Stimulated activated CD4-positive, alpha-beta T cell treated with anti-CD3 and anti-CD28 coated beads, Interleukin-15, amount 100 ng/mL, for 1 hour (primary cell): ENCODE results near the gene C1QTNF3.
"Not testable (repeated sequence)": the region's sequence is repeated elsewhere in the genome, so short reads cannot be mapped to it uniquely, and the experiment has no call there.

Source experiments
- DNase-seq, 2 donors: peaks; one replicate each; pipeline ENCODE4 v3.0.0-alpha.2; 2020; ENCODE audit warnings: low read depth in 1 of 2, low spot score in 1 of 2

Gene C1QTNF3, protein sequence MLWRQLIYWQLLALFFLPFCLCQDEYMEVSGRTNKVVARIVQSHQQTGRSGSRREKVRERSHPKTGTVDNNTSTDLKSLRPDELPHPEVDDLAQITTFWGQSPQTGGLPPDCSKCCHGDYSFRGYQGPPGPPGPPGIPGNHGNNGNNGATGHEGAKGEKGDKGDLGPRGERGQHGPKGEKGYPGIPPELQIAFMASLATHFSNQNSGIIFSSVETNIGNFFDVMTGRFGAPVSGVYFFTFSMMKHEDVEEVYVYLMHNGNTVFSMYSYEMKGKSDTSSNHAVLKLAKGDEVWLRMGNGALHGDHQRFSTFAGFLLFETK

GRCh38 chr5:34043099-34043876 lies at the start of gene C1QTNF3:
Gene C1QTNF3 (minus strand): TSS chr5:34043213. CDS start chr5:34043125, 88 bp downstream.
- no peak for DNase-seq

GRCh38 chr5:34091039-34091438 lies 48.0 kb upstream of the C1QTNF3 start:
- DNase-seq: not testable (repeated sequence)

GRCh38 chr5:34089802-34090201 lies 46.8 kb upstream of the C1QTNF3 start:
- DNase-seq: not testable (repeated sequence)

DNA sequence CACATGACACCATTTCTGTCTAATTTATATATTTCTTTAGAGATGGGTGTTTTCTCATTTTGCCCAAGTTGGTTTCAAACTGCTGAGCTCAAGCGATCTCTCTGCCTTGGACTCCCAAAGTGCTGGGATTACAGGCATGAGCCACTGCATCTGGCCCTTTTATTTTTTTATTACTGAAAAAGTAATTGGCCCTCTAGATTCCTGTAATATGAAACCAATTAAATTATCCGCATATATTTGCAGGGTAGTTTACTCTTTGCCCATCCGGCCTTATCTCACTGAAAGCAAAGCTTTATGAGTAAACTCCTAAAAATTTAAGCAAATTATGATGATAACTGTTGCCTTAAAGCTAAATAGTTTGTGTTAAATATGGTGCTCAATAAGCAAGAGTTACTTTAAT lies 44.7 kb upstream of the C1QTNF3 start:
- DNase-seq: not testable (repeated sequence)

GRCh38 chr5:34083898-34084297 lies 40.9 kb upstream of the C1QTNF3 start:
- not testable (repeated sequence) for DNase-seq

- not testable (repeated sequence) for DNase-seq
Observed at GRCh38 chr5:34079505-34079904, 36.5 kb upstream of the C1QTNF3 start.

- DNase-seq: not testable (repeated sequence)
Observed at GRCh38 chr5:34077636-34078035, 34.6 kb upstream of the C1QTNF3 start.

- not testable (repeated sequence) for DNase-seq
Observed at GRCh38 chr5:34076719-34077364, 33.8 kb upstream of the C1QTNF3 start.

GRCh38 chr5:34074472-34074871 lies 31.5 kb upstream of the C1QTNF3 start:
- not testable (repeated sequence) for DNase-seq

- not testable (repeated sequence) for DNase-seq
Observed at GRCh38 chr5:34074071-34074470, 31.1 kb upstream of the C1QTNF3 start.

- DNase-seq: not testable (repeated sequence)
Observed at GRCh38 chr5:34070626-34071025, 27.6 kb upstream of the C1QTNF3 start.

DNA sequence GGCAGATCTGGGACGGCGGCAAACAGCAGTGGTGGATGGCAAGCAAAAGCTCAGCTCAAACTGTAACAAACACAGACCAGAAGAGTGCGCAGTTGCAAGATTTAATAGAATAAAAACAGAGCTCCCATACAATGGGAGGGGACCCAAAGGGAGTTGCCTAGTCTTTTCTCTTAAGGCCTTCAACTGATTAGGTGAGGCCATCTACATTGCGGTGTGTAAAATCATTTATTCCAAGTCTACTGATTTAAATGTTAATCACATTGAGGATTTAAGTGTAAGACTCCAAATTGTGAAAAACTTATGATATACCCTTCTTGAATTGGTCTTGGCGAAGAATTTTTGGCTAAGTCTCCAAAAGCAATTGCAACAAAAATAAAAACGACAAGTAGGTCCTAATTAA lies 21.6 kb upstream of the C1QTNF3 start:
- no peak for DNase-seq

DNA sequence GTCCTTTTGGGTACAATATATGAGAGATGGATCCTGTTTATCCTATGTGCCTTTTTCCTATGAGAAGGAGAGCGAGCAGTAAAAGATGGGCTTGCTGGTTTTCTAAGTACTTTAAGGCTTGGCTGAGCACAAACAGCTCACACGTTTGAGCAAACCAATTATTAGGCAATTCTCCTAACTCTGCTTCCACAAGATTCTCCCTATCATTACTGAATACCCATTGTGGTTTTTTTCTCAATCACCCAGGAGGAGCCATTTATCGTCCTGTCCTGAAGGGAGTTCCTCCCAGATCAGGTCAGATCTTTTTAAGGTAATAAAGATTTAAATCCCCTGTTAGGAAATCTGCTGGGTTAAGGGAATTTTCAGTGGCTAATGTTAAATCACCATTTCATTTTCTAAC lies 19.4 kb upstream of the C1QTNF3 start:
- no peak for DNase-seq

- DNase-seq: no peak
Observed at GRCh38 chr5:34061993-34062392, 19.0 kb upstream of the C1QTNF3 start.

- DNase-seq: no peak
Observed at GRCh38 chr5:34059977-34060376, 17.0 kb upstream of the C1QTNF3 start.

DNA sequence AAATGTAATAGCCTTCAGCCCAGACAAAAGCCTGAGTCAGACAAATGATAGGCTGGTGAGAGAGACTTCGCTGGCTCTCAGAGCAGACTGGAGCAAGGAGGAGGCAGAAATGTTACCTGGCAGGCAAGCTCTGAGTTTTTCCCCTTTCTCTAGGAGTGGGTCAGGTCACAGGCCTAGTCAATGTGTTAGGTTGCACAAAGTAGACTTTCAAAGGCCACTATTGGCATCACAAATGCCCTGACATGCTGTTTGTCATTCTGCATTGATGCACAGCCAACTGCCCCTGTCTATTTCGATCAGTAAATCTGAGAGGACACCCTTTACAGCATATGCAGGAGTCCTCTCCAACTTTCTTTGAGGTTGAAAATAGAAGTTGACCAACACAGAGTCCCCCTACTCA lies 15.5 kb upstream of the C1QTNF3 start:
- DNase-seq: no peak

DNA sequence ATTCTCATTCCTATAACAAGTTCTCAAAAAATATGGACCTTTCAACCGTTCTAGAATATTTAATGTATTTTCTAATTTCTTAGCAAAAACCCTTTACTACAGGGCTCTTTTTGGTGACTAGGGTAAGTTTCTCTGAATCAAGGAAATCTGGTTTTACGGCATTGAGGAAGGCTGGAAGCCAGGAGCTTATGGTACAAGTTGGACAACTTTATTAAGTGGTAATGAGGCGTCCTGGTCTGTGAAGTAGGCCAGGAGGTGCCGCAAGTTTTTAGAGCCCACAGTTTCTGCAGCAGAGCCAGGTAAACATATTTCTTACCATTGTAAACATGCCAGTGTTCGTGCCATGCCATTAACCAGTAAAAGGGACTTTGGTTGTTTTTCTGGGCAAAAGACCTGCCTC lies 14.6 kb upstream of the C1QTNF3 start:
- DNase-seq: no peak

DNA sequence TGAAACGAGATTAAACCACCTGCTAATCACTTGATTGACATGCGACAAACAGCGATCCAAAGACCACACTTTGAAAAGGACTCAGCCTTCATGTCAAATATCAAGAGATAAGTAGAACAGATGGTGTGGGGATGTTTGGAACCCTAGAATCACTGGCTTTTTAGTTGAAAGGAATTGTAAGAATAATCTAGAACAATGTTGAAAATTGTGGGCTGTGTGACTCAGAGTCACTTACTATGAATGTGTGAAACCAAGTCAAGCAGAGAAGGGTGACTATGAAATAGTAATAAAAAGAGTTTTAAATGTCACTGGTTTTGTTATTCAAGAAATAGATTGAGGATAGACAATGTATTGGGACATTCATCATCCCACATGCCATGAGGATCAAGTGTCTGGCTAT lies 14.1 kb upstream of the C1QTNF3 start:
- DNase-seq: no peak

GRCh38 chr5:34055667-34056066 lies 12.7 kb upstream of the C1QTNF3 start:
- no peak for DNase-seq

DNA sequence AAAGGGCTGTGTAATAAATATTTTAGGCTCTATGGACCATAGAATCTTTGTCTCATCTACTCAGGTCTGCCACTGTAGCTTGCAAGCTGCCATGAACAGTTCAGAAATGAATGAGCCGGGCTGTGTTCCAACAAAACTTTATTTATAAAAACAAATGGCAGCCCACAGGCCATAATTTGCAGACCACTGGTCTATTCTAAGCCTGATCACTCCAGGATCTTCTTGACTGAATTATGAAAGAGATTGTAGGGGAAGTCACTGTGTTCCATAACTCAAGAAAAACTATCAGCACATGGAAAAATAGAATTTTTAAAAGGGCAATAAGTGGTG lies 11.4 kb upstream of the C1QTNF3 start:
- no peak for DNase-seq

DNA sequence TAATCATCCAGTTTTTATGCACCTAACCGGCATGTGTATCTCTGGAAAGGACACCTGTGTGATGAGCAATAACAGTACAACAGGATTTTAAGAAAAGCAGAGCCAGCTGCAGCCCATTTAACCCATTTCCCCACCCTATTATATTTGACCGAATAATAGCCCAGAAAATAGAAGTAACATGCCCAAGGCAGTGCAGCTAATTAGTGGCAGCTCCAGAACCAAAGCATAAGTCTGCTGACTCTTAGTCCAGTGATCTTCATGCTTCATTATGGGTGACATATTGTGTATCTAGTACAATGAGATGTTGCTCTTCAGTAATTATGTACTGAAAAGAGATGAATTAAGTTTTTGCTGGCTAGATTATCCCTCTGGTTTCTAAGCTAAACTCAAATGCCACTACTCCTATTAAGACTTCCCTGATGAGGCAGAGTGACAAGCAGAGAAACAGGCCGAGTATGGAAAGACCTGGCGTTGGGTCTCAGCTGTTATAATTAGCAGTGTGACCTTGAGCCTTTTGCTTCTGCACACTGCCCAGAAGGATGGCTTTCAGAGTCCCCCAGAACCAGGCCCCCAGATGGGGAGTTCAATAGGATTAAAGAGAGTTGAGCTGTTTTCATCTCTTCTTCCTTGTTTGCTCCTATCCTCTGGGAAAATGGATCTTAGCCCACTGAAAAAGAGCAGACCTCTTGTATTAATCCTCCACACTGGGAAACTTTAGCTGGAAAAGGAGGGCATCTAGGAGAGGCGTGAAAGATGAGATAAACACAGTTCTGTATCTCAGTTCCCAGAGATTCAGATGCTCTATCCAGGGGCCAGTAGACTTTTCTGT lies 10.8 kb upstream of the C1QTNF3 start:
- no peak for DNase-seq
